Gastrocnemius medialis (tissue), 4 donors: ENCODE results near the gene RPAIN. TPM values are rescaled to one million over a fixed set of nuclear protein-coding genes. Genes with fewer than 3 reads are reported as not detected.

Experiments used
- ATAC-seq, 2 donors: fragments of 150-250 bp; one replicate each; pipeline ENCODE4 v1.9.1; 2016
- DNase-seq, 2 donors: peaks; one replicate each; pipeline ENCODE4 v3.0.0-alpha.2; 2019
- H3K27ac ChIP-seq, 4 donors: fragments of 200-600 bp; sonication (generic); 1 replicate in 1 of 4; 2 replicates in 3 of 4; pipeline ENCODE4 v1.5.1; 2016 to 2018; ENCODE audit warnings: mild to moderate bottlenecking in 2 of 4, moderate library complexity in 1 of 4
- H3K27me3 ChIP-seq, 3 donors: fragments of 200-600 bp; sonication (generic) in 2 of 3; 1 replicate in 1 of 3; 2 replicates in 2 of 3; pipeline versions ENCODE4 v1.5.1 to v1.6.0; 2016 to 2019; ENCODE audit warnings: mild to moderate bottlenecking in 1 of 3, moderate library complexity in 1 of 3
- H3K36me3 ChIP-seq, 2 donors: fragments of 200-600 bp; sonication (generic) in 1 of 2; one replicate each; pipeline ENCODE4 v1.5.1; 2017 to 2018
- H3K4me1 ChIP-seq, 2 donors: fragments of 200-600 bp; sonication (generic) in 1 of 2; one replicate each; pipeline ENCODE4 v1.5.1; 2016 to 2017; ENCODE audit warnings: mild to moderate bottlenecking in 2 of 2
- H3K4me3 ChIP-seq, 4 donors: fragments of 200-600 bp; sonication (generic) in 3 of 4; 1 replicate in 1 of 4; 2 replicates in 3 of 4; pipeline ENCODE4 v1.5.1; 2016 to 2019; ENCODE audit warnings: mild to moderate bottlenecking in 2 of 4
- H3K9me3 ChIP-seq, 3 donors: fragments of 200-600 bp; sonication (generic) in 2 of 3; 1 replicate in 1 of 3; 2 replicates in 2 of 3; pipeline ENCODE4 v1.5.1; 2016 to 2019
- POLR2A ChIP-seq, 2 donors: fragments of 450-650 bp; IDR thresholded peaks; one replicate each; pipeline ENCODE4 v1.6.1; 2017; ENCODE audit warnings: antibody characterized with exemption in 2 of 2, mild to moderate bottlenecking in 2 of 2, moderate library complexity in 2 of 2
- in situ Hi-C, 4 donors: fragments of 200-750 bp; cut with MboI; loops; one replicate each; pipeline versions ENCODE4 v1.15.0 to v1.8.0; 2017; ENCODE audit warnings: low sequenced_read_pairs in 4 of 4
- intact Hi-C: fragments of 100-400 bp; cut with DNase I; formaldehyde crosslinking; loops from one replicate; pipeline ENCODE4 v1.15.1; 2023; ENCODE audit warnings: low total_unique reads
- total RNA-seq, 4 donors: library from RNA; depleted of rRNA; stranded (reverse); fragments of >200 nt; gene quantifications; one replicate each; pipeline versions ENCODE4 v1.1.0 to v1.2.3, GENCODE V29; 2016
- TF ChIP-seq, protein P1 (sequence below), 5 experiments: fragments of 450-650 bp in 3 of 5; fragments of 200-600 bp in 2 of 5; sonication (generic) in 2 of 5; IDR thresholded peaks in 4 of 5; conservative IDR thresholded peaks in 1 of 5; 1 replicate in 4 of 5; 2 replicates in 1 of 5; pipeline ENCODE4 v1.5.1; 2016 to 2019; ENCODE audit warnings: antibody characterized with exemption in 5 of 5, mild to moderate bottlenecking in 3 of 5, moderate library complexity in 3 of 5

The RPAIN gene
- total RNA-seq, 4 donors from 2014 or later = 45.3 to 66.7 (median 53.7) TPM

DNA sequence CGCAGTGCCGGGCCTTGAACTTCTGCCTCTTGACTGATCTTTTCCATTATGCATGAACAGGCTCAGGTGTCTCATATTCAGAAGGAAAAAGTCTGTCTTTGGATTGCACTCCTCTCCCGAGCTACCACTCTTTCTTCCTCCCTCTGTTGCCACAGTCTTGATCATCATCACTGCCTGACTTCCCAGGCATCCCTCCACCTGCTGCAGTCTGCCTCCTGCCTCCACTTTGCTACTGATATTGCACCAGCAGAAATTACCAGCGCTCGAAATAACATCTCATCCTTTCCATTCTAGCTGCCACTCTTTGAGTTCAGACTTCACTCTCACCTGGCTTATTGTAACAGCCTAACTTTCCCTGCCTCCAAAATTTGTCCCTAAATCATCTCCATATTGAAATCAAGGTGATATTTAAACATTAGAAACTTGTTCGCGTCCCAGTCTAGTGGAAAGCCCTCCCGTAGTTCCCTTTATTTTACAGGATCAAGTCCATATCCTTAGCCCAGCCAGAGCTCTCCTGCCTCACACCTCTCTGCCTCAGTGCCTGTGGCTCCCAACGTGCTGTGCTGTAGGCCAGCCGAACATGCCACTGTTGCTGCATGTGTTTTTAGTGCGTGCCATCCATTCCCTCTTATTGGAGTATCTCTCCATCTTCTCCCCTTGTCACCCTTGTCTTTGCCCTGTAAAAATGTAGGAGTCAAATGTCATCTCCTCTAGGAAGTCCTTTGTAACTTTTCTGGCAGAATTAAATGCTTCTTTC, 40.5 kb upstream of the RPAIN start:
- DNase-seq (no peak), ATAC-seq (no peak)
- TF ChIP-seq, protein P1, sequence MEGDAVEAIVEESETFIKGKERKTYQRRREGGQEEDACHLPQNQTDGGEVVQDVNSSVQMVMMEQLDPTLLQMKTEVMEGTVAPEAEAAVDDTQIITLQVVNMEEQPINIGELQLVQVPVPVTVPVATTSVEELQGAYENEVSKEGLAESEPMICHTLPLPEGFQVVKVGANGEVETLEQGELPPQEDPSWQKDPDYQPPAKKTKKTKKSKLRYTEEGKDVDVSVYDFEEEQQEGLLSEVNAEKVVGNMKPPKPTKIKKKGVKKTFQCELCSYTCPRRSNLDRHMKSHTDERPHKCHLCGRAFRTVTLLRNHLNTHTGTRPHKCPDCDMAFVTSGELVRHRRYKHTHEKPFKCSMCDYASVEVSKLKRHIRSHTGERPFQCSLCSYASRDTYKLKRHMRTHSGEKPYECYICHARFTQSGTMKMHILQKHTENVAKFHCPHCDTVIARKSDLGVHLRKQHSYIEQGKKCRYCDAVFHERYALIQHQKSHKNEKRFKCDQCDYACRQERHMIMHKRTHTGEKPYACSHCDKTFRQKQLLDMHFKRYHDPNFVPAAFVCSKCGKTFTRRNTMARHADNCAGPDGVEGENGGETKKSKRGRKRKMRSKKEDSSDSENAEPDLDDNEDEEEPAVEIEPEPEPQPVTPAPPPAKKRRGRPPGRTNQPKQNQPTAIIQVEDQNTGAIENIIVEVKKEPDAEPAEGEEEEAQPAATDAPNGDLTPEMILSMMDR (IDR thresholded peaks at IDR 0.05 in 4 of 5, conservative IDR thresholded peaks at IDR 0.05 in 1 of 5) = no peak
- TF ChIP-seq POLR2A (IDR thresholded peaks at IDR 0.05) = no peak
- Histone ChIP-seq H3K4me1 (no peaks in the 10 kb centered on the region), H3K9me3 (no peaks in the 10 kb centered on the region), H3K27ac (peak overlapping the region in 1 of 4 donors; percentile 7), H3K36me3 (peaks cover 0 to 95% of the 10 kb centered on the region in 2 donors), H3K27me3 (no peaks in the 10 kb centered on the region), H3K4me3 (no peak overlapping the region)
- intact Hi-C loops (no loop called here), in situ Hi-C loops (no loop called here)

DNA sequence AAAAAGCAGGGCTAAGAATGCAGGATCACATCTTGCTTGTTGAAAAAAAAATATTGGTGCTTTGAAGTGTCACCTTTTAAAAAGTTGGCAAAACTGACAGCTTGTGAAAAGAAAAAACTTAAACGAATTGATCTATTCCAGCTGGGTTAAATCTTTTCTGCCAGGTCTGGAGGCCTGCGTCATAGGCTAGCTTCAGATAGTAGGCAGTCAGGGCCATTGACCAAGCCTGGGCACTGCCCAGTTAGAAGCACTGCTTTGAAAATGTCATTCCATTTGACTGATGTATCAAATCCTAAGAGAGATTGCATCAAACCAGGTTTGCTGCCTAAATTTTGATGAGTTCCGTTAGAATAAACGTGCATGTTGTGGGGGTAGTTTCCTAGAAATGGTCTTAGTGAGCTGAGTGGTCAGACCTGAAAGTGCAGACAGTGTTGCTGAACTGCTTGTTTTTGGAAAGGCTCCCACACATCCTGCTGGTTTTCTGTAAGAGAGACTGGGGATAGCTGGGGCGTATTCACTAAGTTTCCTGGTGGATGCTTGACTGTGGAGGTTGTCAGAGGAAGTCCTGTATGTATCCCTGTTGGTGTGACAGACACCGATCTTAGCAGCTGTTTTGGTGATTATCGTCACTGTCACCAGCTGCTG, 39.4 kb upstream of the RPAIN start:
- no peaks in the 10 kb centered on the region for H3K4me1 ChIP-seq
- no peaks in the 10 kb centered on the region for H3K9me3 ChIP-seq
- ATAC-seq (no peak), DNase-seq (no peak)
- no peaks in the 10 kb centered on the region for H3K27me3 ChIP-seq
- peak overlapping the region in 2 of 4 donors; percentile 7 to 32 for H3K27ac ChIP-seq
- H3K36me3 ChIP-seq = peaks cover 0 to 95% of the 10 kb centered on the region in 2 donors
- intact Hi-C loops = no loop called here
- TF ChIP-seq POLR2A (IDR thresholded peaks at IDR 0.05) = no peak
- H3K4me3 ChIP-seq = no peak overlapping the region
- in situ Hi-C loops = no loop called here

DNA sequence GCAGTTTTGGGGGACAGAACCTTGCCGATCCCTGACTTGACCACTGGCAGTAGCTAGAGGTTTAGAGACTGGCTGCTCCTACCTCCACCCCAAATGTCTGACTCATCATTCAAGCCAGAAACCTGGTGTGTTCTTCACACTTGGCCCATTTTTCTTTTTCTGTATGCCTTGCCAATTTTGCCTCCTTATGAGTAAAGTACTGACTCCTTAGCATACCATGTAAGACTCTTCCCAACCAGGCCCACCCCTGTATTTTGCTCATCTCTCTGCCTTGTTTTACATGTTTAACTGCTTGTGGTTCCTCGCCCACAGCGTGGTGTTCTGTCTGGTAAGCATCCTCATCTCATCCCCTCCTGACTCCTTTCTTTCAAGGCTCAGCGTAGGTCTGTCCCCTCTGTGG, 38.4 kb upstream of the RPAIN start:
- peaks cover 0 to 99% of the 10 kb centered on the region in 2 donors for H3K36me3 ChIP-seq
- H3K4me1 ChIP-seq = no peaks in the 10 kb centered on the region
- in situ Hi-C loops = no loop called here
- H3K4me3 ChIP-seq = no peak overlapping the region
- H3K27ac ChIP-seq = peak overlapping the region in 1 of 4 donors; percentile 8
- ATAC-seq (no peak), DNase-seq (no peak)
- H3K9me3 ChIP-seq = no peaks in the 10 kb centered on the region
- TF ChIP-seq, protein P1 (IDR thresholded peaks at IDR 0.05 in 4 of 5, conservative IDR thresholded peaks at IDR 0.05 in 1 of 5) = no peak
- TF ChIP-seq POLR2A (IDR thresholded peaks at IDR 0.05) = no peak
- intact Hi-C loops = no loop called here
- no peaks in the 10 kb centered on the region for H3K27me3 ChIP-seq

DNA sequence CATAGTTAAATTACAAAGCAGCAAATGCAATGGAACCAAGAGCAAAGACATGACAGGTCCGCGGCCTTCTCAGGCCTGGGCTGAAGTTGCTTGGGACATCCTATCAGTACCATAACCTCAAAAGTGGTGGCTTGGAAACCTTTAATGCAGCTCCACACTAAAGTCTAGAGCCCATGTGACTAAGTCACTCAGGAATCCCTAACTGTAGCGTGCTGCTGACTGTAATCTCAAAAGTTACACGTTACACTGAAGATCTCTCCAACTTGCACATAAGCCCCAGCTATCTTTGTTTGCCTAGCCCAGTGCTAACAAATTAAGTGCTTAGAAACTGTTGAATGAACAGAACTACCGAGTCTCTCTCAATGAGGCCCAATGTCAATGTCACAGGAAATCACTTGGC, 28.3 kb upstream of the RPAIN start:
- DNase-seq (no peak), ATAC-seq (no peak)
- Histone ChIP-seq H3K4me1 (no peaks in the 10 kb centered on the region), H3K9me3 (no peaks in the 10 kb centered on the region), H3K27me3 (no peaks in the 10 kb centered on the region), H3K27ac (no peak overlapping the region), H3K36me3 (peaks cover 5 to 92% of the 10 kb centered on the region in 2 donors), H3K4me3 (no peak overlapping the region)
- intact Hi-C loops = no loop called here
- TF ChIP-seq, protein P1 (IDR thresholded peaks at IDR 0.05 in 4 of 5, conservative IDR thresholded peaks at IDR 0.05 in 1 of 5) = no peak
- TF ChIP-seq POLR2A (IDR thresholded peaks at IDR 0.05) = no peak
- in situ Hi-C loops = no loop called here

DNA sequence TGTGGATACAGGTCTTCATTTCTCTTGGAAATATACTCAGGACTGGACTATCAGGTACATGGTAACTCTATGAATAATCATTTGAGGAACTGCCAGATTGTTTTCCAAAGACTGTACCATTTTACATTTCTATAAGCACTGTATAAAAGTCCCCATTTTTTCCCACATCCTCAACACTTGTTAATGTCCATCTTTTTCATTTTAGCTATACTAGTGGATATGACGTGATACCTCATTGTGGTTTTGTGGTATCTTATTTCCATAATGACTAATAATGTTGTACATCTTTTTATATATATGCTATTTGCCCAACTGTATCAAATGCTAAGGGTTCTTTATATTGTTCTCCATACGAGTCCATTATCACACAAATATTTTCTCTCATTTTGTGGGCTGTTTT, 23.4 kb upstream of the RPAIN start:
- in situ Hi-C loops = no loop called here
- H3K36me3 ChIP-seq = peaks cover 5 to 93% of the 10 kb centered on the region in 2 donors
- H3K9me3 ChIP-seq = no peaks in the 10 kb centered on the region
- TF ChIP-seq POLR2A (IDR thresholded peaks at IDR 0.05) = no peak
- TF ChIP-seq, protein P1 (IDR thresholded peaks at IDR 0.05 in 4 of 5, conservative IDR thresholded peaks at IDR 0.05 in 1 of 5) = no peak
- H3K4me3 ChIP-seq = no peak overlapping the region
- intact Hi-C loops = no loop called here
- no peaks in the 10 kb centered on the region for H3K4me1 ChIP-seq
- no peak for ATAC-seq
- H3K27me3 ChIP-seq = no peaks in the 10 kb centered on the region
- no peak for DNase-seq
- H3K27ac ChIP-seq = no peak overlapping the region
